ENCODE results near the gene NECAB2.
"Not testable (repeated sequence)": the region's sequence is repeated elsewhere in the genome, so short reads cannot be mapped to it uniquely, and the experiment has no call there.

The NECAB2 gene

GRCh38 chr16:83948914-83949723, 18.9 kb upstream of the NECAB2 start:
- no peak for DNase-seq (ENCODE audit: low spot score)
- TF ChIP-seq CTCF (IDR thresholded peaks at IDR 0.05; ENCODE audit: extremely low read depth, missing control alignments), result no peak

- no peak for DNase-seq (ENCODE audit: low spot score)
- TF ChIP-seq CTCF (IDR thresholded peaks at IDR 0.05; ENCODE audit: extremely low read depth, missing control alignments), result no peak
These were observed 18.4 kb upstream of the NECAB2 start for GRCh38 chr16:83949724-83950001.

- not testable (repeated sequence) for DNase-seq (ENCODE audit: low spot score)
These were observed 17.1 kb upstream of the NECAB2 start for GRCh38 chr16:83950862-83951399.

GRCh38 chr16:83951544-83951943, 16.5 kb upstream of the NECAB2 start:
- no peak for DNase-seq (ENCODE audit: low spot score)
- no peak for TF ChIP-seq CTCF (IDR thresholded peaks at IDR 0.05; ENCODE audit: extremely low read depth, missing control alignments)

- DNase-seq (ENCODE audit: low spot score), result no peak
These were observed 15.5 kb upstream of the NECAB2 start for GRCh38 chr16:83952587-83952939.

GRCh38 chr16:83952940-83953795, 14.9 kb upstream of the NECAB2 start, which contains the start of gene OSGIN1:
Gene OSGIN1, plus strand, starts transcription at chr16:83953240. Its CDS starts 4,432 bp downstream, at chr16:83957672.
- TF ChIP-seq CTCF (IDR thresholded peaks at IDR 0.05; ENCODE audit: extremely low read depth, missing control alignments), result no peak
- DNase-seq (ENCODE audit: low spot score), result peak; percentile 86

More at GRCh38 chr16:83952587-83952939, 15.5 kb upstream of the NECAB2 start:
- TF ChIP-seq CTCF (IDR thresholded peaks at IDR 0.05; ENCODE audit: extremely low read depth, missing control alignments), result no peak

- peak; percentile 51 for TF ChIP-seq CTCF (IDR thresholded peaks at IDR 0.05; ENCODE audit: extremely low read depth, missing control alignments)
- DNase-seq (ENCODE audit: low spot score), result peak; percentile 67
These were observed 14.1 kb upstream of the NECAB2 start for GRCh38 chr16:83953796-83954576.
